Neural cell (in vitro differentiated cells): ENCODE measurements around the gene SLC9A3.

Source experiments
- CTCF ChIP-seq: fragments of 450-650 bp; IDR thresholded peaks from 2 replicates; pipeline ENCODE4 v1.5.1; 2014; ENCODE audit warnings: antibody characterized with exemption, mild to moderate bottlenecking, moderate library complexity; ENCODE audit not compliant: poor library complexity, severe bottlenecking
- EZH2 ChIP-seq: fragments of 200-600, 300-800 bp; shearing (Covaris generic), sonication (generic); IDR thresholded peaks from 2 replicates; pipeline ENCODE4 v1.6.1; 2014; ENCODE audit warnings: antibody characterized with exemption, low read length, borderline replicate concordance, mild to moderate bottlenecking; ENCODE audit not compliant: insufficient read depth, poor library complexity, severe bottlenecking
- MXI1 ChIP-seq: fragments of 450-650 bp; conservative IDR thresholded peaks from 2 replicates; pipeline ENCODE4 v1.6.1; 2014; ENCODE audit warnings: antibody characterized with exemption, mild to moderate bottlenecking; ENCODE audit not compliant: poor library complexity, severe bottlenecking
- TAF1 ChIP-seq: IDR thresholded peaks from 2 replicates; pipeline ENCODE4 v1.6.1; 2012; ENCODE audit warnings: low read depth

GRCh38 chr5:556909-557441 lies 32.7 kb upstream of the SLC9A3 start:
- no peak for TF ChIP-seq EZH2
- TF ChIP-seq MXI1: no peak
- TF ChIP-seq CTCF: no peak
- no peak for TF ChIP-seq TAF1
